Keratinocyte (primary cell): ENCODE data around the gene TRIM29. TPM values are rescaled to one million over a fixed set of nuclear protein-coding genes. Genes with fewer than 3 reads are reported as not detected.

Source experiments
- DNase-seq: peaks from one replicate; pipeline ENCODE4 v3.0.0-alpha.2; 2011; ENCODE audit warnings: low read depth, missing footprints, low spot score
- FAIRE-seq: peaks from 2 replicates; lab custom pipeline; 2011; peaks lifted over from hg19 to GRCh38; lab: Jason Lieb, UNC
- H2AFZ ChIP-seq: 2 replicates; pipeline ENCODE4 v1.6.0; 2012; ENCODE audit warnings: low read length, control low read depth, inconsistent platforms; ENCODE audit not compliant: control insufficient read depth
- H3K27ac ChIP-seq: 2 replicates; pipeline ENCODE4 v1.5.1; 2011; ENCODE audit warnings: low read length; ENCODE audit not compliant: control insufficient read depth, insufficient read depth
- H3K27me3 ChIP-seq: 3 replicates; pipeline ENCODE4 v1.6.0; 2011; ENCODE audit warnings: low read length; ENCODE audit not compliant: control insufficient read depth, insufficient read depth; ENCODE audit errors: extremely low read depth
- H3K36me3 ChIP-seq, 2 experiments: 2 replicates in 1 of 2; 3 replicates in 1 of 2; pipeline ENCODE4 v1.5.1; 2011; ENCODE audit warnings: low read length in 2 of 2, mild to moderate bottlenecking in 1 of 2; ENCODE audit not compliant: control insufficient read depth in 2 of 2, insufficient read depth in 2 of 2; ENCODE audit errors: extremely low read depth in 1 of 2
- H3K4me1 ChIP-seq: 3 replicates; pipeline ENCODE4 v1.5.1; 2011; ENCODE audit warnings: low read length; ENCODE audit not compliant: control insufficient read depth, insufficient read depth; ENCODE audit errors: extremely low read depth
- H3K4me2 ChIP-seq: 3 replicates; pipeline ENCODE4 v1.6.0; 2011; ENCODE audit warnings: low read depth, low read length; ENCODE audit not compliant: control insufficient read depth, insufficient read depth; ENCODE audit errors: extremely low read depth
- H3K4me3 ChIP-seq, 3 experiments: fragments of 200-600 bp in 1 of 3; sonication (generic) in 1 of 3; 2 replicates in 2 of 3; 3 replicates in 1 of 3; pipeline ENCODE4 v1.5.1; 2011 to 2016; ENCODE audit warnings: low read length in 3 of 3, mild to moderate bottlenecking in 3 of 3, control low read depth in 2 of 3, inconsistent platforms in 1 of 3, low read depth in 1 of 3, mixed read lengths in 1 of 3, mixed run types in 1 of 3, moderate library complexity in 1 of 3; ENCODE audit not compliant: control insufficient read depth in 2 of 3, insufficient read depth in 2 of 3; ENCODE audit errors: extremely low read depth in 1 of 3
- H3K79me2 ChIP-seq: 2 replicates; pipeline ENCODE4 v1.6.0; 2012; ENCODE audit warnings: low read length; ENCODE audit not compliant: control insufficient read depth, insufficient read depth
- H3K9ac ChIP-seq: 3 replicates; pipeline ENCODE4 v1.6.0; 2011; ENCODE audit warnings: low read length; ENCODE audit not compliant: control insufficient read depth, insufficient read depth; ENCODE audit errors: extremely low read depth
- H3K9me1 ChIP-seq: 3 replicates; pipeline ENCODE4 v1.6.0; 2011; ENCODE audit warnings: low read length; ENCODE audit not compliant: control insufficient read depth, insufficient read depth; ENCODE audit errors: extremely low read depth
- H3K9me3 ChIP-seq: 2 replicates; pipeline ENCODE4 v1.5.1; 2012; ENCODE audit warnings: low read depth, low read length; ENCODE audit not compliant: control insufficient read depth
- H4K20me1 ChIP-seq: 3 replicates; pipeline ENCODE4 v1.6.0; 2011; ENCODE audit warnings: low read length; ENCODE audit not compliant: control insufficient read depth, insufficient read depth; ENCODE audit errors: extremely low read depth
- CTCF ChIP-seq, 3 experiments: IDR thresholded peaks in 1 of 3; conservative IDR thresholded peaks in 1 of 3; optimal IDR thresholded peaks in 1 of 3; 2 replicates in 2 of 3; 3 replicates in 1 of 3; pipeline versions ENCODE3 to v1.5.1; 2011; ENCODE audit warnings: low read length in 3 of 3, mild to moderate bottlenecking in 3 of 3, moderate library complexity in 2 of 3, control low read depth in 1 of 3, inconsistent platforms in 1 of 3; ENCODE audit not compliant: insufficient read depth in 2 of 3; ENCODE audit errors: extremely low read depth in 1 of 3
- EZH2 ChIP-seq: IDR thresholded peaks from one replicate; pipeline ENCODE4 v1.6.1; 2012; ENCODE audit warnings: inconsistent platforms, mild to moderate bottlenecking, low read length, moderate library complexity
- dilution Hi-C: fragments of 300-500 bp; cut with MboI; formaldehyde crosslinking; loops from one replicate; pipeline ENCODE4 v1.7.0; 2020; ENCODE audit warnings: low sequenced_read_pairs; ENCODE audit not compliant: extremely low pct_ligation_motif_present
- polyA plus RNA-seq, 5 experiments: library from polyadenylated mRNA; depleted of rRNA in 3 of 5; stranded (reverse) in 3 of 5; stranded (forward) in 1 of 5; unstranded in 1 of 5; fragments of >200 nt; gene quantifications; 1 replicate in 1 of 5; 2 replicates in 3 of 5; 3 replicates in 1 of 5; pipeline versions ENCODE4 v1.2.1 to v1.2.3, GENCODE V29; 2011 to 2012; ENCODE audit warnings: missing spikeins in 2 of 5, low read depth in 1 of 5, low replicate concordance in 1 of 5

The TRIM29 gene
- polyA plus RNA-seq, 1 donor (not counting 4 experiments of a cell fraction or from before 2014, with no cell fraction given), result 463 TPM

DNA sequence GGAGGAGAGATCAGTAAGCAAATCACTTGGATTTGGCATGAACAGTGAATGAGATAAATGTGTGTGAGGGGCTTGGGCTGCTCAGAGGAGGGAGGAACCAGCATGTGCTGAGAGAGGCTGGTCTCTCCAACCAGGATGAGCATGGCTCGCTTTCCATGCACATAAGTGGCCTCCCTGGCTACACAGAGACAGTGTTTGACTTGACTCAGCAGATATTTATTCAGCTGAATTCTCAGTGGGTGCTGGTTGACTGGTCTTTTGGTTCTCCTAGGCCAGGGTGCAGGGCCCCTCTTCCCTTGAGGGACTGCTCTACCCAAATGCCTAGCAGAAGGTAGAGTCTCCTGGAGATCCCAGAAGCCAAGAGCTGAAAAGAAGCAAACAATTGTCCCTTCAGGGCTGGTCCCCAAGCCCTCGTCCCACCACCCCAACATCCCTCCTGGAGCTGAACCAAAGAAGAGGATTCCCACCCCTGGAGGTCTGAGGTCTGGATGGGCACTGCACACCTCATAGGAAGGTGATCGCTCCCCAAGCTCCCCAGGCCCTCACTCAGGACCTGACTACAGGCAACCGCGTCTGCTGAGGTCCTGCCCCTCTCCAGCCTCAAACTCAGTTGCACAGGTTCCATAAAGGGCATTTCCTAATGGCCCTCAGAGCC lies 3.3 kb upstream of the TRIM29 start:
- FAIRE-seq, result no peak
- no peak for DNase-seq
- no peak overlapping the region for H3K4me2 ChIP-seq
- H2AFZ ChIP-seq, result no peak overlapping the region
- no peaks in the 10 kb centered on the region for H4K20me1 ChIP-seq
- no peak overlapping the region for H3K27ac ChIP-seq
- no peaks in the 10 kb centered on the region for H3K9me1 ChIP-seq
- H3K4me1 ChIP-seq, result peaks cover 7% of the 10 kb centered on the region
- peaks cover 17% of the 10 kb centered on the region for H3K79me2 ChIP-seq
- TF ChIP-seq CTCF (optimal IDR thresholded peaks at IDR 0.05 in 1 of 3, IDR thresholded peaks at IDR 0.05 in 1 of 3, conservative IDR thresholded peaks at IDR 0.05 in 1 of 3; ENCODE audit: extremely low read depth in 1 of 3, insufficient read depth in 2 of 3, low read length in 3 of 3), result no peak
- no peak for TF ChIP-seq EZH2
- no peaks in the 10 kb centered on the region for H3K36me3 ChIP-seq
- no peak overlapping the region for H3K9ac ChIP-seq
- H3K9me3 ChIP-seq, result no peaks in the 10 kb centered on the region
- H3K4me3 ChIP-seq, result no peak overlapping the region
- H3K27me3 ChIP-seq, result peaks cover 2% of the 10 kb centered on the region
- dilution Hi-C loops, result no loop called here

GRCh38 chr11:120139316-120140069 lies 1.6 kb upstream of the TRIM29 start:
- DNase-seq (no peak), FAIRE-seq (no peak)

More at GRCh38 chr11:120139316-120140069, 1.6 kb upstream of the TRIM29 start:
- TF ChIP-seq CTCF (optimal IDR thresholded peaks at IDR 0.05 in 1 of 3, IDR thresholded peaks at IDR 0.05 in 1 of 3, conservative IDR thresholded peaks at IDR 0.05 in 1 of 3; ENCODE audit: extremely low read depth in 1 of 3, insufficient read depth in 2 of 3, low read length in 3 of 3) (no peak), EZH2 (no peak)
- Histone ChIP-seq H3K4me2 (no peak overlapping the region), H3K27ac (no peak overlapping the region), H3K9ac (no peak overlapping the region), H3K79me2 (peaks cover 34% of the 10 kb centered on the region), H3K27me3 (no peaks in the 10 kb centered on the region), H3K9me1 (no peaks in the 10 kb centered on the region), H2AFZ (no peak overlapping the region), H4K20me1 (no peaks in the 10 kb centered on the region), H3K36me3 (peaks cover 3 to 5% of the 10 kb centered on the region in 2 experiments), H3K4me1 (peaks cover 19% of the 10 kb centered on the region), H3K4me3 (no peak overlapping the region), H3K9me3 (no peaks in the 10 kb centered on the region)
- dilution Hi-C loops, result no loop called here
